GM12891 (cell line): ENCODE measurements around the gene COQ9.

ENCODE experiments used
- POLR2A ChIP-seq: IDR thresholded peaks from 2 replicates; pipeline ENCODE4 v1.6.1; 2011; ENCODE audit warnings: low read depth, low read length, control low read depth
- POLR2AphosphoS5 ChIP-seq: IDR thresholded peaks from 2 replicates; pipeline ENCODE4 v1.6.1; 2011; ENCODE audit warnings: low read depth, low read length, control low read depth
- POU2F2 ChIP-seq: IDR thresholded peaks from 2 replicates; pipeline ENCODE4 v1.6.1; 2011; ENCODE audit warnings: low read depth, mild to moderate bottlenecking, control low read depth, low read length, moderate library complexity
- SPI1 ChIP-seq: IDR thresholded peaks from 2 replicates; pipeline ENCODE4 v1.6.1; 2011; ENCODE audit warnings: low read depth, low read length, control low read depth
- TAF1 ChIP-seq: IDR thresholded peaks from 2 replicates; pipeline ENCODE4 v1.6.1; 2011; ENCODE audit warnings: low read depth, low read length, control low read depth

- no peak for TF ChIP-seq POLR2AphosphoS5
- no peak for TF ChIP-seq POLR2A
- no peak for TF ChIP-seq TAF1
- TF ChIP-seq SPI1 = no peak
- no peak for TF ChIP-seq POU2F2
Observed at GRCh38 chr16:57483725-57484514, 36.6 kb downstream of the COQ9 start.
